A549 (cell line): ENCODE measurements around the gene ZNF732.

ENCODE experiments used
- CBX8 ChIP-seq: fragments of 200-600 bp; sonication (generic); IDR thresholded peaks from 2 replicates; pipeline ENCODE4 v1.6.1; 2016
- CEBPB ChIP-seq, 2 experiments: fragments of >200 bp in 1 of 2; sonication (Bioruptor Twin) in 1 of 2; formaldehyde crosslinking in 1 of 2; IDR thresholded peaks; 2 replicates each; pipeline ENCODE4 v1.6.1; 2012 to 2016
- CHD4 ChIP-seq: fragments of 200-600 bp; sonication (generic); IDR thresholded peaks from 2 replicates; pipeline ENCODE4 v1.6.1; 2016; ENCODE audit warnings: antibody characterized with exemption, mild to moderate bottlenecking, borderline replicate concordance
- CTCF ChIP-seq: fragments of >200 bp; sonication (Bioruptor Twin); formaldehyde crosslinking; IDR thresholded peaks from 3 replicates; pipeline ENCODE4 v1.5.1; 2016
- EP300 ChIP-seq, 2 experiments: fragments of >200 bp; sonication (Bioruptor Twin); formaldehyde crosslinking; IDR thresholded peaks; 2 replicates in 1 of 2; 3 replicates in 1 of 2; pipeline ENCODE4 v1.6.1; 2016 to 2017
- ESRRA ChIP-seq: fragments of 150-350 bp; IDR thresholded peaks from 2 replicates; pipeline ENCODE4 v1.6.1; 2014; ENCODE audit warnings: mild to moderate bottlenecking, low read length, borderline replicate concordance
- JUN ChIP-seq, 2 experiments: fragments of >200 bp; sonication (Bioruptor Twin); formaldehyde crosslinking; IDR thresholded peaks; 2 replicates in 1 of 2; 3 replicates in 1 of 2; pipeline ENCODE4 v1.6.1; 2016 to 2017
- JUNB ChIP-seq: fragments of >200 bp; sonication (Bioruptor Twin); formaldehyde crosslinking; IDR thresholded peaks from 2 replicates; pipeline ENCODE4 v1.6.1; 2016
- KDM5A ChIP-seq: fragments of 200-600 bp; sonication (generic); IDR thresholded peaks from 2 replicates; pipeline ENCODE4 v1.6.1; 2016; ENCODE audit warnings: antibody characterized with exemption, mild to moderate bottlenecking
- POLR2A ChIP-seq: IDR thresholded peaks from 2 replicates; pipeline ENCODE4 v1.6.1; 2012; ENCODE audit warnings: mild to moderate bottlenecking, low read length
- SREBF2 ChIP-seq: fragments of 450-650 bp; IDR thresholded peaks from 2 replicates; pipeline ENCODE4 v1.6.1; 2014; ENCODE audit warnings: mild to moderate bottlenecking, moderate library complexity

GRCh38 chr4:306551-306961 lies 1.3 kb upstream of the ZNF732 start:
- TF ChIP-seq POLR2A (no peak), CTCF (no peak), EP300 (IDR thresholded peaks at IDR 0.05) (no peak), ESRRA (no peak), JUNB (no peak), CBX8 (no peak), CHD4 (no peak), SREBF2 (no peak), JUN (IDR thresholded peaks at IDR 0.05) (no peak), CEBPB (IDR thresholded peaks at IDR 0.05) (no peak), KDM5A (no peak)
